Middle frontal gyrus (tissue), 1 donor: ENCODE measurements around the gene KRTAP10-2.
"Not testable (repeated sequence)": the region's sequence is repeated elsewhere in the genome, so short reads cannot be mapped to it uniquely, and the experiment has no call there.

Source experiments
- DNase-seq: peaks from one replicate; pipeline ENCODE4 v3.0.0-alpha.2; 2015; ENCODE audit warnings: low spot score; ENCODE audit errors: extremely low spot score

KRTAP10-2 gene

DNA sequence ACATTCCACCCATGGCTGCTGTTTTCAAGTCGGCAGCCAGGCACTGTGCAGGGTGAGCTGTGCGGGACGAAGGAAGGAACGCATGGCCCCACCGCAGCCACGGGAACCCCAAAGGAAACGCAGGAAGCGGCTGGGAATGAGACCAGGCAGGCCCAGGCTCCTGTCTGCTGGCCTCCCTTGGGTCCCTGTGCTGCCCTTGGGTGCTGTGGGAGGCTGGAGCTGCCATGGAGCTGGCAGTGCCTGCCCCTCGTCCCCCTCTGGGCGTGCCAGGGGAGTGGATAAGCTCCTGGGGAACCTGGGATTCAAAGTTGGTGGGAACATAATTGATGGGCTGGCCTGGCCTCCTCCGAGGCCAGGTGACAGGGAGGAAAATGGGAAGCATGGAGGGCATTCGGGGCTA, 17.0 kb upstream of the KRTAP10-2 start:
- DNase-seq, result no peak

DNA sequence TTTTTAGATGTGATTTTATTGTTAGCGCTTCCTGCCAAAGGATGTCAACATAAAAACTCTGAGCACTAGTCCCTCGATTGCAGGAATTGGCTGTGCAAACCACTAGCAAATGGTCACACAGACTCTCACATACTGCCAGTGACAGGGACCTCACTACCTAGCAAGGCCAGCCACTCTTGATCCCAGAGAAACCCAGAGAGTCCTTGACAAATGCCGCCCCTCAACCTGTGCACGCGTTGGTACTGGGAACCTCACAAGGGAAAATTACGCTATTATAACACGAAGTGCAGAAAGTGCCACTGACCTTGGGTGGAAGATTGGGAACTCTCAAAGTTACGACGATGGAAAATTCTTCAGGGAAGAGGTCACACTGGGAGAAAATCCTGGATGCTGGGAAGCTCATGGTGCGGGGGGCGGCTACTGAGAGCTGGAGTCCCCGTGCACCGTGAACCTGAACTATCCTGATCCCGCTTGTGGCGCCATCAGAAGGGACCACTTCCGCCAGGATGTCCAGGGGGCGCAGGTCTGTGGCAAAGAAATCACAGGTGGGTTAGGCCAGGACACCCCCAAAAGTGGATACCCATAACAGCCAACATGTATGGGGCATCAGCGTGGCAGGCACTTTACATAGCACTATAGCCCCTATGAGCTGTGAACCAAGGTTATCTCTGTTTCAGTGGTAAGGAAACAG, 16.3 kb upstream of the KRTAP10-2 start:
- DNase-seq, result no peak

DNA sequence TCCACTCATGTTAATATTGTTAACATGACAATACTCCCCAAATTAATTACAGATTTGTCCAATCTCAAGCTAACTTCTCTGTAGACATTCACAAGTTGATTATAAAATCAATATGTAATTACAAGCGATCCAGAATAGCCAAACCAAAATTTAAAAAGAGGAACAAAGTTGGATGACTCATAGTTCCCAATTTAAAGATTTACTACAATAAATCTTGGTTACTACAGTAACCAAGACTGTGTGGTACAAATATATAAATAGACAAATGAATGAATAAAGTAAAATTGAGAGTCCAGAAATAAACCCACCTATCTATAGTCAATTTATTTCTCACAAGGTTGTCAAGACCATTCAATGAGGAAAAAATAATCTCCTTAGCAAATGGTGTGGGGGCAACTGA, 15.1 kb upstream of the KRTAP10-2 start:
- DNase-seq, result no peak

DNA sequence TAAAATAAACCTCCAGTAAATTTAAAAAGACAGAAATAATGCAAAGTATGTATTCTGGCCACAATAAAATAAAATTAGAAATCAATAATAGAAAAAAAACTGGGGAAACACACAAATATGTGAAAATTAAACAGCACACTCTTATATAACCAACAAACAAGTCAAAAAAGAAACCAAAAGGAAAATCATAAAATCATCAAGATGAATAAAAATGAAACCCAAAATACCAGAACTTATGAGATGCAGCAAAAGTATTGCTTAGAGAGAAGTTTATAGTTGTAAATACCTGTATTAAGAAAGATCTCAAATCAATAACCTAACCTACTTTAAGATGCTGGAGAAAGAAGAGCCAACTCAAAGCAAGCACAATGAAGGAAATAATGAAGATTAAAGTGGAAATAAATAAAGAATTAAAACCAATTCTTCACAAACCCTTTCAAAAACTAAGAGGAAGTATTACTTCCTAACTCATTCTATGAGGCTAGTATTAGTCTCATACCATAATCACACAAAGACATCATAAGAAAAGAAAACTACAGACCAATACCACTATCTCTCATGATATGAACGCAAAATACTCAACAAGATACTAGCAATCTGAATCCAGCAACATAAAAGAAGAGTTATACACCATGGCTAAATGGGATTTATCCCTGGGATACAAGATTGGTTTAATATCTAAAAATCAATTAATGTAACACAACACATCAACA, 13.7 kb upstream of the KRTAP10-2 start:
- no peak for DNase-seq

DNA sequence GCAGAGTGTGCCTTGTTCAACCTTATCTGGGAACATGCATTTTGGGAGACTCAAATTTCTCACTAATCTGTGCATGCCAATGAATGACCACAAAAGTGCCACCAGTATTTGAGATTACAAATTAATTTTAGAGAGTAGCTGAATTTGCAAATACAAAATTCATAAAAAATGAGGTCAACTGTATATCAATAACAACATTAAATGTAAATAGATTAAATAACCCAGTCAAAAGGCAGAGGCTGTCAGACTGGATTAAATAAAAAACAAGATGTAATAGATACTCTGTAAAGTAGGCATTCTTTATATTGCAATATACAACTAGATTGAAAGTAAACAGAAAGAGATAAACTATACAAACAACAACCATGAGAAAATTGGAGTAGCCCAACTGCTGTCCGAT, 12.8 kb upstream of the KRTAP10-2 start:
- DNase-seq, result no peak

DNA sequence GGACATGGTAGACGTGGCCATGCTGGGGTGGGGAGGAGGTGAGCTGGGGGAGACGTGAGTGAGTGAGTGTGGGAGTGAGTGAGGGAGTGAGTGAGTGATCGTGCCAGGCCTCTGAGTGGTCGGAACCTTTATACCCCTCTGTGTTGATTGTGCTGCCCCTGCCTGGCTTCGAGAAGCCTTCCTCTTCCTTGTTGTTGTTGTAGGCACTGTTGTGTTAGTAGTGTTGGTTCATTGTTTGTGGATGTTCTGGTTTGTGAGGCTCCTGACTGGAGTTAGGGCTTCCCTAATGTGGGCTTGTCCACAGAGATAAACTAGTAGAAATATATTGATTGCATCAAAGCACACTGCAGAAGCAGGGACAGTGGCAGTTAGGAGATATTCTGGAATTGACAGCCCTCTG, 7.4 kb upstream of the KRTAP10-2 start, which contains the start of gene KRTAP10-3:
Gene KRTAP10-3, minus strand, starts transcription at position 101 of the 400 bp plus-strand sequence. Its CDS starts 80 bp downstream, at position 21.
- DNase-seq, result no peak

DNA sequence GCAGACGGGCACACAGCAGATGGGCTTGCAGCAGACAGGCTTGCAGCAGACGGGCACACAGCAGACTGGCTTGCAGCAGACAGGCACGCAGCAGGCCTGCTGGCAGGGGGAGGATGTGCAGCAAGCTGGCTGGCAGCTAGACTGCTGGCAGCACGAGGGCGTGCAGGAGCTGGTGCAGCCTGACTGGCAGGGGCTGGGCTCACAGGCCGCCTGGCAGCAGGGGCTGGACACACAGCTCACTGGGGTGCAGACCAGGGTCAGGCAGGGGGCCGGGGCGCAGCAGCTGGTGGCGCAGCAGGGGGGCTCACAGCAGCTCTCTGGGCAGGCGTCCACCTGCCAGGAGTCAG, 7.0 kb upstream of the KRTAP10-2 start:
- DNase-seq, result not testable (repeated sequence)

DNA sequence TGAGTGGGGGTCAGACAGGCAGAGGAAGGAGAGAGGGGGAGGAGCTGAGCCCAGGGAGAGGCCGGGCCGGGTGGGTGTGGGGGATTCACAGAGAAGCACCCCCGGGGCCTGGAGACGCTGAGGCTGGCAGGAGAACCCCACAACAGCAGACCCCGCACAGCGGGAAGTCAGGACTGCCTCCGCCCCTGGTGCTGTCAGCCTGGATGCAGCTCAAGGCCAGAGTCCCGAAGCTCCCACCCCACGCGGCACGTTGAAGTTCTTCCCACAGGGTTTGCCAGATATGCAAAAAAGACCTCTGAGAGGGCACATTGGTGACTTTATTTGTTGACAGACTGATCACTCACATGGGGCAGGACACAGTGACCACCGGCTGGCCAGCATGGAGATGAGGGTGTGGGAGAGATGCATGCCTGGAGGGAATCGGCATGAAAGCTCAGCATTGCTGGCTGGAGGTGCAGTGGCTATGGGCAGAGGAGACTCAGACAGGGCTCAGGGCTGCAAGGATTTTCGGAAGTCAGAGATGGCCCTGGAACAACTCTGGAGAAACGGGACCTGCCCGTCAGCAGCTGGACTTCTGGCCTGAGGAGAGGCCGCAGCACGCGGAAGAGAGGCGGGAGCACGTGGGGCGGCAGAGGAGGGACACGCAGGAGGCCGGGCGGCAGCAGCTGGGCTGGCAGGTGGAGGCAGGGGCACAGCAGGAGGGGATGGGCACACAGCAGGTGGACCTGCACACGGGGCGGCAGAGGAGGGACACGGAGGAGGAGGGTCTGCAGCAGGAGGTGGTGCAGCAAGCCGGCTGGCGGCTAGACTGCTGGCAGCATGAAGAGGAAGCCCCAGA, 6.4 kb upstream of the KRTAP10-2 start:
- no peak for DNase-seq

DNA sequence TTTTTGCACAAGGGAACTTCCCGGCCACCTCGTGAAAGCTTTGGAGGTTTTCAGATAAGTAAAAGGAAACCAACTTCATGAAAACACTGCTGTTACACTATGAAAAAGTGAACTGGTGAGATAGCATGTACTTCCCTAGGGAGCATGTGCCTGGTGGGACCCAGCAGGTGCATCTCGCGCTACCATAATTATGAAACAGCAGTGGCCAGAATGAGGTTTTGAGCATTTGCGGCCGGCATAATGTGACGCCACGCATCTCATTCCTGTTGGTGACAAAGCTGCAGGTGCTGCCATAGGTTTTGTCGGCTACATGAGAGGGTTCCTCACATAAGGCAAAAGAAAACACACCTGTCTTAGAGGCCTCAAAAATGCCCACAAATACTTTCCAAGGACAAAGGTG, 5.6 kb upstream of the KRTAP10-2 start:
- no peak for DNase-seq

DNA sequence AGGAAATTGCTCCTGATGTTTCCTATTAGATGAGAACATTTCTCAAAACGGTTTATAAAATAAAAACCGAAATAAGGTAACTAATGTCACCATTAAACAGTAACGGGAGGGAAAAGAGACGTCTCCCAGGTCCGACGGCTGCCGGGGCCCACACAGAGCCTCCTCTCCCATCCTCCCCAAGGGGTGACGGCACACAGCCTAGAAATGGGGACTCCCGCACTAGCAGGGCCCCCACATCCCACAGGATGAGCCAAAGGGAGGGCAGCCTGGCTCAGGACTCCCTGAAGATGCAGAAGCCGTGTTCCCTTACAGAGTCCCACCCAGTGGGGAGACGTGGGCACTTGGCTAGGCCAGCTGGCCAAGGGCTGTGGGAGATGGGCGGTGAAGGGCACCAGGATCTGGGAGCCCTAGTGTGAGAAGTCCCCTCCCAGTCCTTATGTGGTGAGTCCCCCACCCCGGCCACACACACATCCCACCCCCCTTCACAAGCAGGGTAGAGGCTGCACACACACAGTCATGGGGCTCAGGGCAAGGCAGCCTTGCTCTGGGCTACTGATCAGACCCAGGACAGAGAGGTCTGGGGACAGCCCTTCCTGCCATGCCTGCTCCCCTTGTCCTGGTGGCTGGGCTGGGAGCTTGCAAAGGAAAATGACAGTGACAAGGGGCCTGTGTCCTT, 4.0 kb upstream of the KRTAP10-2 start:
- no peak for DNase-seq

DNA sequence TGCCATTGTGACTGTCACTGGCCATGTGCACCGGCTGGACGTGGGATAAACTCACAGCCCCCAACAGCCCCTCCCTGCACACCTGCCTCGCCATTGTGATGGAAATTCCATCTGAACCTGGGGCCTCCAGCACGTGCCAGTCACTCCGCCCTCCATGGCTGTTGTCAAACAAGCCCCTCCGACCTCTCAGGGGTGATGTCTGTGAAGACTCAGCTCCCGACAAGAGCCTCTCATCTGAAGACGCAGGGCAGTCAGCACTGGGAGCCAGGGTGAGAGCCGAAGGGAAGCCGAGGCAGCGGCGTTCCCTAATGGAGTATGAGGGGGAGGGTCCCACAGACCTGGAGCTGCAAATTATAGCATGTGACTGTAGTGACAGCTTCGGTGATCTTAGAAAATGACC, 1.4 kb upstream of the KRTAP10-2 start:
- no peak for DNase-seq

DNA sequence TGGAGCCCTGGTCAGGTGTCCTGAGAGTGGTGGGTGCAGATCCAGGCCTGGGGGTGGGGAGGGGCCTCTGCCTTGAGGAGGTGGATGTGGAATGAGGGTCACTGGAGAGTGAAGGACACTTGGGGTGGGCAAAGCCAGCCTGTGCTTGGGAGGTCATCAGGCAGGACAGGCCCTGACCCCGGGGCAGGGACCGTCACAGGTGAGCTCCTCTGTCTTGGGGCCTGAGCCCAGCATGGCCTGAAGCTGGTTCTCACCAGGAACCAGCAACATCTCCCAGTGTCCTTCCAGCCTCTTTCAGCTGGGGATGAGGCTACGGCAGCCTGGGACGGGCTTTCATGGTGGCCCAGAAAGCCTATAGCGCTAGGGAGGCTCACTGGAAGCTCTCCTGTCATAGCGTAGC, 831 bp upstream of the KRTAP10-2 start:
- DNase-seq, result no peak

DNA sequence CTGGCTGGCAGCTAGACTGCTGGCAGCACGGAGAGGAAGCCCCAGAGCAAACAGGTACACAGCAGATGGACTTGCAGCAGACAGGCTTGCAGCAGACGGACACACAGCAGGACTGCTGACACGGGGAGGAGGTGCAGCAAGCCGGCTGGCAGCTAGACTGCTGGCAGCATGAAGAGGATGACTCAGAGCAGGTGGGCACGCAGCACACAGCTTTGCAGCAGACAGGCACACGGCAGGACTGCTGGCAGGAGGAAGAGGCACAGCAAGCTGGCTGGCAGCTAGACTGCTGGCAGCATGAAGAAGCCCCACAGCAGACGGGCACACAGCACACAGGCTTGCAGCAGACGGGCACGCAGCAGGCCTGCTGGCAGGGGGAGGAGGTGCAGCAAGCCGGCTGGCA, 498 bp downstream of the KRTAP10-2 start:
- DNase-seq, result no peak

DNA sequence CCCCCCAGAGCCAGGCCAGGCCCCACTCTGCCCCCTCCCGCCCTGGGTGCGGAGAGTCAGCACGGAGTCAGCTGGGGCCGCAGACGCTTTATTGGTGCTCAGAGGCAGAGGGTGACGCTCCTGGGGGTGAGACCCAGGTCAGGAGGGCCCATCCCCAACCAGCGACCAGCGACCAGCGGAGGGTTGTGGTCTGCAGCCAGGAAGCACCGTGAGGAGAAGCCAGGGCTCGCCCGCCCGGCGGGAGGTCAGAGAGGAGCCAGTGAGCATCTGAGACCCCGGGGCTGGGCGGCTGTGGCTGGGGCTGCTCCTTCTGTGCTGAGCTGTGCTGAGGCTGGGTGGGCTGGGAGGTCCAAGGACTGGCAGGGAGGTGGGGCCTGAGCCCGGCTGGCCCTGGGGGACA, 1.0 kb downstream of the KRTAP10-2 start:
- not testable (repeated sequence) for DNase-seq

DNA sequence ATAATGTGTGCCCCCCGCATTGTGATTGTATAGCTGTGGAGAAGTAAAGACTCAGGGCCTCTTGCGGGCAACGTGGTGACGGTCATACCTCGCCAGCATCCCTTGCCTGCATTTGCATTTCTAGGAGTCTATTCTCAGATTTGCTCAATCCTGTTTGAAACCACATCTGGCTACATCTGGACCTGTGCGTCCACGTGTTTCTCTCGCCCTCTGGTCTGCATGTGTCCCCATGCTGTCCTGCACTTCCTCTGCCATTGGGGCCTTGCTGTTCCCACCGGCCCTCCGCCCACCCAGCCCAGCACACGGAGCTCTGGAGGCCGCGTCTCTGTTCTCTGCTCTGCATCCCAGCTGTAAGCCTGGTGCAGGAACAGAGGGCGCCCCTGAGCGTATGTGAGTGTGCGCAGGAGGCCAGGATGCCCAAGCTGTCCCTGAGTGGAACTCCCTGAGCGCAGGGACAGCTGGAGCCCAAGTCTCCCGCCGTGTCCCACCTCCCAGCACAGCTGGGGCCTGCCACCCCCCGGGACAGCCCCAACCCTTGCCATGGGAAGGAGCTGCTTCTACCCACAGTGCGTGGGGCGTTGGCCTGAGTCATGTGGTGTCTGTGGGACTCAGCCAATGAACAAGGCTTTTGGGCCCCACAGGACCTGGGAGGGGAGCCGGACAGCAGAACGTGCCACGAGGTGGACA, 1.6 kb downstream of the KRTAP10-2 start:
- no peak for DNase-seq

DNA sequence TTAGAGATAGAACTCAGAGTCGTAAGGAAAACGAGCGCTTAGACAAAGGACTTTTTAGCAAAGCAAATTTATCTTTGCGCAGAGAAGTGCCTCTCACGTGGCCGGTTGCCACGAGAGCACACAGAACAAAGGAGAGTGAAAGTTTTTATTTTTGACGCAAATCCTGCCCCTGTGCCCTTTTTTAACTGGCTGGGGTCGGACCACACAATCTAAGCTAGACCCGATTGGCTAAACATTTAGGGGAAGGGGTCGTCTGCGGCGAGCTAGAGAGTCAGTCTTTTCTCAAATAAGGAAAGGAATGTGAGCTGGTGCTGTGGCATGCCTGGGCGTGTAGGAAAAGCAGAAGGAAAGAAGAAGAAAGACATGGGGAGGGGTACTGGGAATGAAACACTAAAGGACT, 2.4 kb downstream of the KRTAP10-2 start:
- no peak for DNase-seq

DNA sequence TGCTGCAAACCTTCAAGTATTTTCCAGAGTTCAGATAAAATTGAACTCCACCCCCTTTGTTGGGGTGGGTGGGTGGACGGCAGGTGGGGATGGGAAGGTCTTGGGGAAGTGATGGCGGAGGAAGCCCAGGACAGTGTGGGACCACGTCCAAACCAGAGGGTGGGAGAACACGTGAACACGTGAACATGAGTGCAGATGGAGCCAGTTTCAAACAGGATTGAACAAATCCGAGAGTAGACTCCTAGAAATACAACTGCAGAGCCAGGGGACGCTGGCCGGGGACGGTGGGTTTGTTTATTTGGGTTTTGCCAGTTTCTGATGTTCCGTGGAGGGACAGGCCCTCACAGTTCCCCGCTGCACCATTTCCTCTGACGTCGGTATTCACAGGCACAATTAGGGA, 2.9 kb downstream of the KRTAP10-2 start:
- DNase-seq, result no peak

DNA sequence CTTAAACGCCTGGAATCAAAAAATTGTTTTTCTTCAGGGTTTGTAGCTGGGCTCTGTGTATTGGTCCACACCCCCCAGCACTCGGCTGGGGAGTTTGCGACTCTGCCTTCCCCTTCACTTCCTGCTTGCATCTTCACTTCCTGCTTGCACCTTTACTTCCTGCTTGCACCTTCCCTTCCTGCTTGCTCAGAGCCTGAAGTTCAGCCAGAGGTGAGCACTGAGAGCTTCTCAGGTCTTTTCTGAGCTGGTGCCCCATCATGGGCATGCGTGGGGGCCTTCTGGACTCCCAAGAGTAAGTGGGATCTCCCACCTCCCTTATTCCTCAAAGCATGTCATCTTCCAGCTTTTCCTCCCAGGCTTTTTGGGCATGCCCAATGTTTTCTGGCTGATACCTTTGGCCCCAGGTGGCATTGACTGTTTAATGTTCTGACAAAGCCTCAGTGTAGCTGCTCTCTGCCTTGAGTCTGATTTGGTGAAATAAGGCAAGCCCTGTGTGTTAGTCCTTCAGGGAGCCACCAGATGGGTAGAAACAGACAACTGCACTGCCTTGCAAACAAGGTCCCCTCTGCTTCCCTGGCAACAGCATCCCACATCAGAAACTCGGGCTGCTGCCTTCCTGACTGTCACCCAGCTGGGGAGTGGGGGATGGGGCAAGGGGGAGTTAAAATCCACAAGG, 3.5 kb downstream of the KRTAP10-2 start:
- DNase-seq, result no peak

DNA sequence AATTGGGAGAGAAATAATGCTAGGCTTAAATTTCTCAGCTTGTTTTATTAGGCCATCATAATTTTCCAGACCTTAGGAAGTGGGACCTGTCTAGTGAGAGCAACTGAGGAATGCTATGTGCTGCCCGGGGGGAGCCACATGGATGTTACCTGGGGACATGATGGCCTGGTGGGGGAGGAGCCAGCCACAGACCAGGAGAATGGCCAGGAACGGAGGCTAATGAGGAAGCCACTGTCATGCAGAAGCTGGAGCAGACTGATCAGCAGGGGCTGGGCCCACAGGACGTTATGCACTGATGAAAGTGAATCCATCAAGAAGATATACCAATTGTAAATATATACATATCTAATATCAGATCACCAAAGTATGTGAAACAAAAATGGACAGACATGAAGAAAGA, 6.7 kb downstream of the KRTAP10-2 start:
- DNase-seq, result no peak

DNA sequence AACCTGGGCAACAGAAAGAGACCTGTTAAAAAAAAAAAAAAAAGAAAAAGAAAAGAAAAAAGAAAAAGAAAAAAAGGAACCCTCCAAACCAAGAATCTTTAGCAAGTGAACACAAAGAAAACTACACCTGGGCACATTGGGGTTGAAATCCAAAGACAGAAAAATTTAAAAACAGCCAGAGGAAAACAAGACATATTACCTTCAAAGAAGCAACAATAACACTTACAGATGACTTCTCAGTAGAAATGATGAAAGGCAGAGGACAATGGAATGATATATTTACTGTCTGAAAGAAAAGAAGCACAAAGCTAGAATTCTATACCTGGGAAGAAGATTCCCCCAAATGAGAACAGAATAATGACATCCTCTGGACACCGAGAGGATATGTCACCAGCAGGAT, 8.6 kb downstream of the KRTAP10-2 start:
- DNase-seq, result no peak
